Small intestine (tissue), 7 donors: ENCODE measurements around the gene LRRC36. TPM values are rescaled to one million over a fixed set of nuclear protein-coding genes. Genes with fewer than 3 reads are reported as not detected.

Experiments
- DNase-seq, 2 donors: peaks; one replicate each; pipeline versions ENCODE4 v3.0.0 to v3.0.0-alpha.2; 2013
- FAIRE-seq: peaks from 2 replicates; lab custom pipeline; 2012; peaks lifted over from hg19 to GRCh38; lab: Jason Lieb, UNC
- H3K27ac ChIP-seq, 3 donors: one replicate each; pipeline ENCODE4 v1.5.1; 2013; ENCODE audit warnings: low read length in 2 of 3, mild to moderate bottlenecking in 2 of 3, control low read depth in 1 of 3, inconsistent platforms in 1 of 3, low read depth in 1 of 3, moderate library complexity in 1 of 3
- H3K27me3 ChIP-seq, 3 donors: one replicate each; pipeline ENCODE4 v1.6.1; 2013; ENCODE audit warnings: low read length in 3 of 3, inconsistent platforms in 1 of 3; ENCODE audit not compliant: control insufficient read depth in 3 of 3, insufficient read depth in 3 of 3
- H3K36me3 ChIP-seq, 3 donors: one replicate each; pipeline ENCODE4 v1.6.1; 2013; ENCODE audit warnings: low read length in 3 of 3, inconsistent platforms in 1 of 3, low read depth in 1 of 3, mild to moderate bottlenecking in 1 of 3, moderate library complexity in 1 of 3; ENCODE audit not compliant: control insufficient read depth in 3 of 3, insufficient read depth in 2 of 3
- H3K4me1 ChIP-seq, 3 donors: one replicate each; pipeline ENCODE4 v1.6.1; 2013; ENCODE audit warnings: low read length in 2 of 3, inconsistent platforms in 1 of 3, low read depth in 1 of 3, mild to moderate bottlenecking in 1 of 3, moderate library complexity in 1 of 3; ENCODE audit not compliant: control insufficient read depth in 3 of 3, insufficient read depth in 2 of 3
- H3K4me3 ChIP-seq, 3 donors: one replicate each; pipeline ENCODE4 v1.5.1; 2013; ENCODE audit warnings: low read length in 3 of 3, control low read depth in 1 of 3, inconsistent platforms in 1 of 3, low read depth in 1 of 3, mild to moderate bottlenecking in 1 of 3, moderate library complexity in 1 of 3
- H3K9me3 ChIP-seq, 2 donors: one replicate each; pipeline ENCODE4 v1.6.1; 2013; ENCODE audit warnings: low read depth in 1 of 2, low read length in 1 of 2; ENCODE audit not compliant: control insufficient read depth in 2 of 2, insufficient read depth in 1 of 2
- WGBS, 3 donors: extraction: QIAGEN DNeasy Blood & Tissue Kit; methylation state at CpG; one replicate each; pipeline ENCODE4 v1.1.7; 2013; 5-methylcytosine and 5-hydroxymethylcytosine counted together
- polyA plus RNA-seq, 4 donors: library from polyadenylated mRNA; stranded (reverse) in 3 of 4; unstranded in 1 of 4; fragments of 200-250 nt in 3 of 4; fragments of 120-200 nt in 1 of 4; gene quantifications; one replicate each; pipeline versions ENCODE4 v1.2.1 to v1.2.3, GENCODE V29; 2013
- donor health status: healthy with polysubstance abuse.
- donor health status: control.
- donor health status: control.
- donor health status: Bipolar disorder and iron deficiency.
- donor health status: healthy.

LRRC36 gene
- polyA plus RNA-seq, 4 donors, result 0.87 to 1.9 TPM; not detected in 2

- H3K4me1 ChIP-seq, result peaks cover 0 to 9% (median 0%) of the 10 kb centered on the region in 3 donors
- H3K36me3 ChIP-seq, result no peaks in the 10 kb centered on the region
- no peaks in the 10 kb centered on the region for H3K27me3 ChIP-seq
- DNase-seq, result peak in 1 of 2 donors; percentile 34
- H3K27ac ChIP-seq, result no peak overlapping the region
- 39 to 70% (median 50%) methylated on average over 2 of the region's 2 CpGs for WGBS, 3 donors
- no peak overlapping the region for H3K4me3 ChIP-seq
- no peak for FAIRE-seq
- H3K9me3 ChIP-seq, result no peaks in the 10 kb centered on the region
These were observed 90.9 kb downstream of the LRRC36 start for GRCh38 chr16:67417333-67418061.

- no peak overlapping the region for H3K27ac ChIP-seq
- no peaks in the 10 kb centered on the region for H3K36me3 ChIP-seq
- 84 to 93% (median 88%) methylated on average over 3 of the region's 3 CpGs for WGBS, 3 donors
- H3K27me3 ChIP-seq, result peaks cover 0 to 5% (median 0%) of the 10 kb centered on the region in 3 donors
- no peak overlapping the region for H3K4me3 ChIP-seq
- H3K9me3 ChIP-seq, result no peaks in the 10 kb centered on the region
- FAIRE-seq (no peak), DNase-seq (no peak)
- peaks cover 0 to 9% (median 0%) of the 10 kb centered on the region in 3 donors for H3K4me1 ChIP-seq
These were observed 92.9 kb downstream of the LRRC36 start for GRCh38 chr16:67419502-67419901.

GRCh38 chr16:67419931-67420330, 93.3 kb downstream of the LRRC36 start:
- DNase-seq, result no peak
- WGBS, 3 donors, result 71 to 76% (median 75%) methylated on average over 3 of the region's 3 CpGs
- peaks cover 0 to 9% (median 0%) of the 10 kb centered on the region in 3 donors for H3K4me1 ChIP-seq
- no peak for FAIRE-seq
- no peaks in the 10 kb centered on the region for H3K36me3 ChIP-seq
- no peak overlapping the region for H3K27ac ChIP-seq
- H3K9me3 ChIP-seq, result no peaks in the 10 kb centered on the region
- H3K27me3 ChIP-seq, result peaks cover 0 to 9% (median 4%) of the 10 kb centered on the region in 3 donors
- no peak overlapping the region for H3K4me3 ChIP-seq

- no peak for FAIRE-seq
- no peaks in the 10 kb centered on the region for H3K9me3 ChIP-seq
- 76 to 83% (median 83%) methylated on average over 4 of the region's 4 CpGs for WGBS, 3 donors
- H3K27me3 ChIP-seq, result peaks cover 0 to 20% (median 4%) of the 10 kb centered on the region in 3 donors
- no peak overlapping the region for H3K4me3 ChIP-seq
- no peaks in the 10 kb centered on the region for H3K36me3 ChIP-seq
- no peak overlapping the region for H3K27ac ChIP-seq
- DNase-seq, result no peak
- peaks cover 0 to 3% (median 0%) of the 10 kb centered on the region in 3 donors for H3K4me1 ChIP-seq
These were observed 94.4 kb downstream of the LRRC36 start for GRCh38 chr16:67421030-67421429.

- DNase-seq, result no peak
- 81 to 90% (median 86%) methylated on average over 5 of the region's 5 CpGs for WGBS, 3 donors
- peaks cover 0 to 21% (median 4%) of the 10 kb centered on the region in 3 donors for H3K27me3 ChIP-seq
- no peak for FAIRE-seq
- H3K36me3 ChIP-seq, result no peaks in the 10 kb centered on the region
- peaks cover 0 to under 1% (median 0%) of the 10 kb centered on the region in 3 donors for H3K4me1 ChIP-seq
- H3K9me3 ChIP-seq, result no peaks in the 10 kb centered on the region
- H3K27ac ChIP-seq, result no peak overlapping the region
- no peak overlapping the region for H3K4me3 ChIP-seq
These were observed 96.4 kb downstream of the LRRC36 start for GRCh38 chr16:67423015-67423414.

- WGBS, 3 donors, result 36 to 49% (median 44%) methylated on average over 9 of the region's 9 CpGs
- no peak overlapping the region for H3K27ac ChIP-seq
These were observed 97.1 kb downstream of the LRRC36 start for GRCh38 chr16:67423611-67424260.

GRCh38 chr16:67424261-67424615, 97.6 kb downstream of the LRRC36 start:
- WGBS, 3 donors, result 37 to 63% (median 40%) methylated on average over 5 of the region's 5 CpGs
- no peak overlapping the region for H3K4me3 ChIP-seq
- no peak overlapping the region for H3K27ac ChIP-seq
- H3K9me3 ChIP-seq, result no peaks in the 10 kb centered on the region
- no peak for FAIRE-seq
- peaks cover 0 to 8% (median 4%) of the 10 kb centered on the region in 3 donors for H3K4me1 ChIP-seq
- no peaks in the 10 kb centered on the region for H3K36me3 ChIP-seq
- DNase-seq, result no peak
- peaks cover 0 to 33% (median 4%) of the 10 kb centered on the region in 3 donors for H3K27me3 ChIP-seq

More at GRCh38 chr16:67423611-67424260, 97.1 kb downstream of the LRRC36 start:
- no peaks in the 10 kb centered on the region for H3K9me3 ChIP-seq
- peaks cover 0 to 8% (median 4%) of the 10 kb centered on the region in 3 donors for H3K4me1 ChIP-seq
- H3K4me3 ChIP-seq, result no peak overlapping the region
- FAIRE-seq (no peak), DNase-seq (no peak)
- no peaks in the 10 kb centered on the region for H3K36me3 ChIP-seq
- H3K27me3 ChIP-seq, result peaks cover 0 to 28% (median 4%) of the 10 kb centered on the region in 3 donors

- Histone ChIP-seq H3K4me1 (peaks cover 0 to 14% (median 4%) of the 10 kb centered on the region in 3 donors), H3K27me3 (peaks cover 0 to 41% (median 4%) of the 10 kb centered on the region in 3 donors), H3K9me3 (no peaks in the 10 kb centered on the region), H3K4me3 (no peak overlapping the region), H3K27ac (no peak overlapping the region), H3K36me3 (no peaks in the 10 kb centered on the region)
- 29 to 56% (median 52%) methylated on average over 6 of the region's 6 CpGs for WGBS, 3 donors
- FAIRE-seq (no peak), DNase-seq (no peak)
These were observed 98.4 kb downstream of the LRRC36 start for GRCh38 chr16:67425061-67425460.
